Body of pancreas (tissue), 4 donors: ENCODE data around the gene HNRNPM. TPM values are rescaled to one million over a fixed set of nuclear protein-coding genes. Genes with fewer than 3 reads are reported as not detected.
"Not testable (repeated sequence)": the region's sequence is repeated elsewhere in the genome, so short reads cannot be mapped to it uniquely, and the experiment has no call there.

Experiments
- ATAC-seq: fragments of 150-250 bp; one replicate; pipeline ENCODE4 v1.9.1; 2016
- DNase-seq, 4 donors: peaks; one replicate each; pipeline ENCODE4 v3.0.0-alpha.2; 2019
- H3K27ac ChIP-seq, 4 donors: fragments of 200-600 bp; sonication (generic); 1 replicate in 3 of 4; 2 replicates in 1 of 4; pipeline versions ENCODE4 v1.5.1 to v1.6.1; 2016 to 2019; ENCODE audit warnings: mild to moderate bottlenecking in 1 of 4, mixed read lengths in 1 of 4, moderate library complexity in 1 of 4
- H3K27me3 ChIP-seq, 2 donors: fragments of 200-600 bp; sonication (generic); one replicate each; pipeline ENCODE4 v1.6.0; 2016; ENCODE audit warnings: mild to moderate bottlenecking in 1 of 2
- H3K36me3 ChIP-seq, 2 donors: fragments of 200-600 bp; sonication (generic); replicated peaks in 1 of 2; 2 replicates each; pipeline ENCODE4 v1.5.1; 2016; ENCODE audit warnings: low read depth in 2 of 2; ENCODE audit not compliant: insufficient read depth in 1 of 2
- H3K4me1 ChIP-seq: fragments of 200-600 bp; sonication (generic); one replicate; pipeline ENCODE4 v1.6.0; 2016
- H3K4me3 ChIP-seq, 2 donors: fragments of 200-600 bp; sonication (generic); 1 replicate in 1 of 2; 2 replicates in 1 of 2; pipeline ENCODE4 v1.5.1; 2016 to 2019
- H3K9me3 ChIP-seq, 3 donors: fragments of 200-600 bp; sonication (generic); 1 replicate in 2 of 3; 2 replicates in 1 of 3; pipeline ENCODE4 v1.5.1; 2016
- POLR2A ChIP-seq, 3 donors: fragments of 450-650 bp; IDR thresholded peaks; one replicate each; pipeline ENCODE4 v1.6.1; 2016; ENCODE audit warnings: antibody characterized with exemption in 3 of 3, mild to moderate bottlenecking in 2 of 3
- WGBS, 2 donors: methylation state at CpG; one replicate each; pipeline ENCODE4 v1.1.5; 2017; 5-methylcytosine and 5-hydroxymethylcytosine counted together
- intact Hi-C: fragments of 100-400 bp; cut with DNase I; formaldehyde crosslinking; loops from one replicate; pipeline ENCODE4 v1.15.1; 2023
- total RNA-seq, 2 donors: library from RNA; depleted of rRNA; stranded (reverse); fragments of >200 nt; gene quantifications; one replicate each; pipeline ENCODE4 v1.1.0, GENCODE V29; 2016
- TF ChIP-seq, protein P1 (sequence below), 7 experiments: fragments of 450-650 bp in 4 of 7; fragments of 200-600 bp in 3 of 7; sonication (generic) in 3 of 7; IDR thresholded peaks; one replicate each; pipeline ENCODE4 v1.5.1; 2016 to 2019; ENCODE audit warnings: antibody characterized with exemption in 7 of 7

HNRNPM gene
- total RNA-seq, 2 donors from 2014 or later: 64.9 to 146 TPM

DNA sequence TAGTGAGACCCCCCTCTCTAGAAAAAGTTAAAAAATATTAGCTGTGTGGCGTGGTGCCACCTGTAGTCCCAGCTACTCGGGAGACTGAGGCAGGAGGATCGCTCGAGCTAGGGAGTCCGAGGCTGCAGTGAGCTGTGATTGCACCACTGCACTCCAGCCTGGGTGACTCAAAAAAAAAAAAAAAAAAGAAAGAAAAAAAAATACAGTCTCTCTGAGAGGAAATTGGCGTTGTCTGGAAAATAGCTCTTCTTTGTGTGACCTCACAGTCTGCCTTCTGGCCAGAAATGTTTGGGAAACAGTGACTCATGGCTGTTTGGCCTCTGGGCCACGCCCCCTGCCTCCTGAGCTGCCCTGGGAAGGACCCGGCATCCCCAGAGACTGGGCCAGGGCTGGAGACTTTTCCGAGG, 21.0 kb upstream of the HNRNPM start:
- no peaks in the 10 kb centered on the region for H3K9me3 ChIP-seq
- 64 to 69% methylated on average over 9 of the region's 9 CpGs for WGBS, 2 donors
- intact Hi-C loops: no loop called here
- H3K36me3 ChIP-seq: no peaks in the 10 kb centered on the region
- ATAC-seq: peak; percentile 89
- H3K4me3 ChIP-seq: no peak overlapping the region
- TF ChIP-seq, protein P1, sequence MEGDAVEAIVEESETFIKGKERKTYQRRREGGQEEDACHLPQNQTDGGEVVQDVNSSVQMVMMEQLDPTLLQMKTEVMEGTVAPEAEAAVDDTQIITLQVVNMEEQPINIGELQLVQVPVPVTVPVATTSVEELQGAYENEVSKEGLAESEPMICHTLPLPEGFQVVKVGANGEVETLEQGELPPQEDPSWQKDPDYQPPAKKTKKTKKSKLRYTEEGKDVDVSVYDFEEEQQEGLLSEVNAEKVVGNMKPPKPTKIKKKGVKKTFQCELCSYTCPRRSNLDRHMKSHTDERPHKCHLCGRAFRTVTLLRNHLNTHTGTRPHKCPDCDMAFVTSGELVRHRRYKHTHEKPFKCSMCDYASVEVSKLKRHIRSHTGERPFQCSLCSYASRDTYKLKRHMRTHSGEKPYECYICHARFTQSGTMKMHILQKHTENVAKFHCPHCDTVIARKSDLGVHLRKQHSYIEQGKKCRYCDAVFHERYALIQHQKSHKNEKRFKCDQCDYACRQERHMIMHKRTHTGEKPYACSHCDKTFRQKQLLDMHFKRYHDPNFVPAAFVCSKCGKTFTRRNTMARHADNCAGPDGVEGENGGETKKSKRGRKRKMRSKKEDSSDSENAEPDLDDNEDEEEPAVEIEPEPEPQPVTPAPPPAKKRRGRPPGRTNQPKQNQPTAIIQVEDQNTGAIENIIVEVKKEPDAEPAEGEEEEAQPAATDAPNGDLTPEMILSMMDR (IDR thresholded peaks at IDR 0.05): no peak
- no peak for TF ChIP-seq POLR2A (IDR thresholded peaks at IDR 0.05)
- peaks cover 18% of the 10 kb centered on the region for H3K4me1 ChIP-seq
- peak; percentile 64 to 90 (median 80) for DNase-seq
- H3K27ac ChIP-seq: peak overlapping the region in 3 of 4 donors; percentile 23 to 81 (median 66)
- H3K27me3 ChIP-seq: no peaks in the 10 kb centered on the region

GRCh38 chr19:8425331-8425730, 19.4 kb upstream of the HNRNPM start:
- H3K4me1 ChIP-seq: peaks cover 18% of the 10 kb centered on the region
- ATAC-seq, H3K4me3 ChIP-seq, H3K27ac ChIP-seq, H3K9me3 ChIP-seq, H3K36me3 ChIP-seq, H3K27me3 ChIP-seq, intact Hi-C loops, DNase-seq: not testable (repeated sequence)
- 91 to 93% methylated on average over 5 to 6 of the region's 6 CpGs for WGBS, 2 donors

DNA sequence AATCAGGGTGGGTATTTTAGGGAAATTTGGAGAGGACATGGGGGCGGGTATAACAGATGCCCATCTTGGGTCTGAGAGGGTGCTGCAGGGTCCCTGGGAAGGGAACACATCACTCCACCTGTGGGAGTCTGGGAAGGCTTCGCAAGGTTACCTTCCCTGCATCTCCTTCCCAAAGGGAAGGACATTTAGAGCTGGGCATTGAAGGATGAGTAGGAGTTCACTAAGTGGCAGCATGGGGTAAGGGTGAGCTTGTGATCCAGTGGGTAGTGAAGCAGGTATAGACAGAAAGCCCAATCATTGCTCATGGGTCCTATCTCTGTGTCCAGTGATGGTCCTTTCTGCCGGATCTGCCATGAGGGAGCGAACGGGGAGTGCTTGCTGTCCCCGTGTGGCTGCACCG, 18.5 kb upstream of the HNRNPM start:
- Histone ChIP-seq H3K4me1 (peaks cover 18% of the 10 kb centered on the region), H3K27me3 (no peaks in the 10 kb centered on the region), H3K4me3 (no peak overlapping the region), H3K9me3 (no peaks in the 10 kb centered on the region), H3K36me3 (no peaks in the 10 kb centered on the region), H3K27ac (no peak overlapping the region)
- intact Hi-C loops: no loop called here
- no peak for ATAC-seq
- no peak for DNase-seq
- TF ChIP-seq POLR2A (IDR thresholded peaks at IDR 0.05): no peak
- TF ChIP-seq, protein P1 (IDR thresholded peaks at IDR 0.05): no peak
- 97 to 100% methylated on average over 2 to 7 of the region's 7 CpGs for WGBS, 2 donors

GRCh38 chr19:8429044-8429443, 15.7 kb upstream of the HNRNPM start:
- Histone ChIP-seq H3K27me3 (no peaks in the 10 kb centered on the region), H3K4me1 (peaks cover 10% of the 10 kb centered on the region), H3K36me3 (no peaks in the 10 kb centered on the region), H3K9me3 (no peaks in the 10 kb centered on the region), H3K27ac (no peak overlapping the region), H3K4me3 (no peak overlapping the region)
- no peak for ATAC-seq
- 95 to 96% methylated on average over 6 of the region's 6 CpGs for WGBS, 2 donors
- intact Hi-C loops: no loop called here
- no peak for DNase-seq
- TF ChIP-seq, protein P1 (IDR thresholded peaks at IDR 0.05): no peak
- no peak for TF ChIP-seq POLR2A (IDR thresholded peaks at IDR 0.05)

- Histone ChIP-seq H3K4me1 (peaks cover 12% of the 10 kb centered on the region), H3K36me3 (no peaks in the 10 kb centered on the region), H3K9me3 (no peaks in the 10 kb centered on the region), H3K27ac (no peak overlapping the region), H3K4me3 (no peak overlapping the region), H3K27me3 (no peaks in the 10 kb centered on the region)
- DNase-seq: no peak
- TF ChIP-seq, protein P1 (IDR thresholded peaks at IDR 0.05): no peak
- no peak for TF ChIP-seq POLR2A (IDR thresholded peaks at IDR 0.05)
- ATAC-seq: no peak
- 95 to 98% methylated on average over 6 of the region's 6 CpGs for WGBS, 2 donors
- intact Hi-C loops: no loop called here
These were observed 14.9 kb upstream of the HNRNPM start for GRCh38 chr19:8429826-8430225.
